Kidney epithelial cell (primary cell): ENCODE data around the gene LCN6. TPM values are rescaled to one million over a fixed set of nuclear protein-coding genes. Genes with fewer than 3 reads are reported as not detected.

Source experiments
- DNase-seq: peaks from one replicate; pipeline ENCODE4 v3.0.0-alpha.2; 2010; ENCODE audit warnings: low read depth
- H3K27me3 ChIP-seq: 2 replicates; pipeline ENCODE4 v1.6.0; 2011; ENCODE audit warnings: low read length; ENCODE audit not compliant: control insufficient read depth, insufficient read depth
- H3K36me3 ChIP-seq: 2 replicates; pipeline ENCODE4 v1.5.1; 2011; ENCODE audit warnings: low read length; ENCODE audit not compliant: control insufficient read depth, insufficient read depth
- H3K4me3 ChIP-seq: 2 replicates; pipeline ENCODE4 v1.5.1; 2011; ENCODE audit warnings: low read depth, mild to moderate bottlenecking, control low read depth, low read length
- CTCF ChIP-seq: IDR thresholded peaks from 2 replicates; pipeline ENCODE4 v1.5.1; 2011; ENCODE audit warnings: mild to moderate bottlenecking, moderate library complexity, low read length, control low read depth, inconsistent platforms; ENCODE audit not compliant: insufficient read depth, poor library complexity, severe bottlenecking
- total RNA-seq: library from RNA; depleted of rRNA; stranded (reverse); fragments of >200 nt; gene quantifications from 2 replicates; pipeline ENCODE4 v1.2.3, GENCODE V29; 2015

Gene LCN6
- total RNA-seq, 1 donor from 2014 or later, result not detected

- Histone ChIP-seq H3K36me3 (no peaks in the 10 kb centered on the region), H3K4me3 (no peak overlapping the region), H3K27me3 (peaks cover 4% of the 10 kb centered on the region)
- TF ChIP-seq CTCF, result no peak
- no peak for DNase-seq
These were observed 14.7 kb downstream of the LCN6 start for GRCh38 chr9:136733611-136734010.

GRCh38 chr9:136732444-136733178 is 15.7 kb downstream of the LCN6 start:
- Histone ChIP-seq H3K4me3 (no peak overlapping the region), H3K36me3 (no peaks in the 10 kb centered on the region), H3K27me3 (no peaks in the 10 kb centered on the region)
- no peak for TF ChIP-seq CTCF
- DNase-seq, result no peak

- H3K27me3 ChIP-seq, result no peaks in the 10 kb centered on the region
- H3K36me3 ChIP-seq, result no peaks in the 10 kb centered on the region
- no peak for TF ChIP-seq CTCF
- DNase-seq, result no peak
- H3K4me3 ChIP-seq, result no peak overlapping the region
These were observed 18.4 kb downstream of the LCN6 start for GRCh38 chr9:136729926-136730325.

DNA sequence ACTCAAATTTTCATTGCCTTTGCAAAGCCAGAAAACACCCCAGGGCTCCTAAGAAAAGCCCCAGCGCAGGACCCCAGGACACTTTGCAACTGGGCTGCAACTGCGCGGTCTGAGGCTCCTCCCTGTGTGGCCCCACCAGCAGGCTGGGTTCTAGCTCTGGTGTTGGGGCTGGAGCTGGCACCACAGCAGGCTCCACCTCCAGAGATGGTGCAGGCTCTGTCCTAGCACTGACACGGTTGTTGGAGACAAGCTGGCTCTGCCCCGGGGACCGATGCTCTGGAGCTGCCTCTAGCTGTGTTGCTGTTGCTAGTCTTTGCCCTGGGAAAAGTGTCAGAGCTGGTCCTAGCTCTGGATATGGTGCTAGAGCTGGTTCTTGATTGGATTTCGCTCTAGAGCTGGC is 19.2 kb downstream of the LCN6 start:
- Histone ChIP-seq H3K4me3 (no peak overlapping the region), H3K36me3 (no peaks in the 10 kb centered on the region), H3K27me3 (no peaks in the 10 kb centered on the region)
- no peak for DNase-seq
- TF ChIP-seq CTCF, result no peak

- Histone ChIP-seq H3K27me3 (no peaks in the 10 kb centered on the region), H3K4me3 (peak overlapping the region; percentile 81), H3K36me3 (no peaks in the 10 kb centered on the region)
- no peak for DNase-seq
- no peak for TF ChIP-seq CTCF
These were observed 19.7 kb downstream of the LCN6 start for GRCh38 chr9:136728548-136729123.
